BE2C (cell line): ENCODE data around the gene COG2.

ENCODE experiments used
- DNase-seq: peaks from one replicate; pipeline ENCODE4 v3.0.0-alpha.2; 2020
- H3K27me3 ChIP-seq: fragments of 250-450 bp; sonication (Bioruptor Pico); 2 replicates; pipeline ENCODE4 v1.5.1; 2020; ENCODE audit warnings: mild to moderate bottlenecking
- H3K36me3 ChIP-seq: fragments of 250-450 bp; sonication (Bioruptor Pico); 2 replicates; pipeline ENCODE4 v1.5.1; 2020; ENCODE audit warnings: mild to moderate bottlenecking
- H3K4me1 ChIP-seq: fragments of 250-450 bp; sonication (Bioruptor Pico); 2 replicates; pipeline ENCODE4 v1.5.1; 2020
- H3K4me3 ChIP-seq: 2 replicates; pipeline ENCODE4 v1.5.1; 2011; ENCODE audit warnings: low read depth, low read length
- H3K9me3 ChIP-seq: fragments of 250-450 bp; sonication (Bioruptor Pico); 2 replicates; pipeline ENCODE4 v1.5.1; 2020
- TF ChIP-seq, protein P1 (sequence below): IDR thresholded peaks from 2 replicates; pipeline ENCODE4 v1.5.1; 2012; ENCODE audit warnings: mild to moderate bottlenecking, low read depth, low read length

COG2 gene

DNA sequence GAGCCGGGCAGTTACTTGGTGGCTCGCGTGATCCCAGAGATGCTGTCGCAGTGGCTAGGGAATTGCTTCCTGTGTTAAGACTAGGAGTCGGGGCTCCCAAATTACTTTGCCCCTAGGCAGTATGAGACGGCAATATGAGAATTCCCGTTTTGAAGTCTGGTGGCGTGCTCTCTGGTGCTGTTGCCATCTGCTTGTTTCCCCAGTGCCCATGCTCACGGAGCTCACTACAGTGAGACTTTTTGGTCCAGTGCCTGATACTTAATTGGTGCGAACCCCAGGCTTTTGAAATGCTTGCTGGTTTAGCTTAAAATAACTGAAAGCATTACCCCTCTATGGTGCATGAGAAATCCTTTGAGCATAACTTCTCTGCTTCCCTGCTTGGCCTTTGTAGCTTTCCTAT lies 49.3 kb downstream of the COG2 start:
- H3K36me3 ChIP-seq, result peaks cover 45% of the 10 kb centered on the region
- no peaks in the 10 kb centered on the region for H3K9me3 ChIP-seq
- no peak overlapping the region for H3K4me3 ChIP-seq
- no peaks in the 10 kb centered on the region for H3K4me1 ChIP-seq
- H3K27me3 ChIP-seq, result no peaks in the 10 kb centered on the region
- TF ChIP-seq, protein P1, sequence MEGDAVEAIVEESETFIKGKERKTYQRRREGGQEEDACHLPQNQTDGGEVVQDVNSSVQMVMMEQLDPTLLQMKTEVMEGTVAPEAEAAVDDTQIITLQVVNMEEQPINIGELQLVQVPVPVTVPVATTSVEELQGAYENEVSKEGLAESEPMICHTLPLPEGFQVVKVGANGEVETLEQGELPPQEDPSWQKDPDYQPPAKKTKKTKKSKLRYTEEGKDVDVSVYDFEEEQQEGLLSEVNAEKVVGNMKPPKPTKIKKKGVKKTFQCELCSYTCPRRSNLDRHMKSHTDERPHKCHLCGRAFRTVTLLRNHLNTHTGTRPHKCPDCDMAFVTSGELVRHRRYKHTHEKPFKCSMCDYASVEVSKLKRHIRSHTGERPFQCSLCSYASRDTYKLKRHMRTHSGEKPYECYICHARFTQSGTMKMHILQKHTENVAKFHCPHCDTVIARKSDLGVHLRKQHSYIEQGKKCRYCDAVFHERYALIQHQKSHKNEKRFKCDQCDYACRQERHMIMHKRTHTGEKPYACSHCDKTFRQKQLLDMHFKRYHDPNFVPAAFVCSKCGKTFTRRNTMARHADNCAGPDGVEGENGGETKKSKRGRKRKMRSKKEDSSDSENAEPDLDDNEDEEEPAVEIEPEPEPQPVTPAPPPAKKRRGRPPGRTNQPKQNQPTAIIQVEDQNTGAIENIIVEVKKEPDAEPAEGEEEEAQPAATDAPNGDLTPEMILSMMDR, result no peak
- DNase-seq, result no peak

DNA sequence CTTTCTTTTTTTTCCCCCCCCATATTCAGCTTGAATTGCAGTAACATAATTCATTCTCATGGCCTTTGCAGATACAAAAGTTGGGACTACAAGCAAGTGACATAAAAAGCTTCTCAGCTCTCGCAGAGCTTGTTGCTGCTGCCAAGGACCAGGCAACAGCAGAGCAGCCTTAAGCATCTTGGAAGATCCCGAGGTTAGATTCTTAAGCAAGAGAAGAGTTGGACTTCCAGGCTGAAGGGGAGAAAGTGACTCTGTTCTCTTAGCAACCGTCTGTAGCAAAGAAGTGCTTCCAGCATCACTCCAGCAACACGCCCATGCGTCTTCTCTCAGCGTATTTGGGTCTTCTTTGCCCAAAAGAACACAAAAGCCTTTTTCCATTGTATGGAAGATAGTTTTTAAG lies 50.9 kb downstream of the COG2 start:
- no peak overlapping the region for H3K4me3 ChIP-seq
- no peak for DNase-seq
- TF ChIP-seq, protein P1, result no peak
- H3K36me3 ChIP-seq, result peaks cover 35% of the 10 kb centered on the region
- no peaks in the 10 kb centered on the region for H3K9me3 ChIP-seq
- H3K4me1 ChIP-seq, result no peaks in the 10 kb centered on the region
- H3K27me3 ChIP-seq, result no peaks in the 10 kb centered on the region

DNA sequence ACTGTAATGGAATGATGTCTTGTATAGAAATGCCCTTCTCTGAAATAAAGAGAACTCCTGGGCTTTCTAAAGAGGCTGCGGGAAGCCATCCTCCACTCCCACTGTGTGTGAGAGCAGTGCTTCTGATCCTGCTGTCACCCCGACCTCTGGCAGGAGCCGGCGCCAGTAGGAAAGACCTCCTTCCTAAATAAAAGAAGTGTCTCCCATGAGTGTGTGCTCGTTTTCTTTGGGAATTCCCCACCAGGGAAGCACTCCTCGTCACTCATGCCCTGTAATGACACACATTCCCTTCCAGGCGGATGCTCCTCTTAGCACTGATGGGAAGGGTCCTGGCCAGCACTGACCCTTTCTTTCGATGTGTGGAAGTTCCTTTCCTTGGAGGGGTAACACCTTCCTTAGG lies 51.5 kb downstream of the COG2 start:
- no peak for DNase-seq
- no peaks in the 10 kb centered on the region for H3K9me3 ChIP-seq
- H3K4me3 ChIP-seq, result no peak overlapping the region
- TF ChIP-seq, protein P1, result no peak
- no peaks in the 10 kb centered on the region for H3K27me3 ChIP-seq
- no peaks in the 10 kb centered on the region for H3K4me1 ChIP-seq
- peaks cover 33% of the 10 kb centered on the region for H3K36me3 ChIP-seq

DNA sequence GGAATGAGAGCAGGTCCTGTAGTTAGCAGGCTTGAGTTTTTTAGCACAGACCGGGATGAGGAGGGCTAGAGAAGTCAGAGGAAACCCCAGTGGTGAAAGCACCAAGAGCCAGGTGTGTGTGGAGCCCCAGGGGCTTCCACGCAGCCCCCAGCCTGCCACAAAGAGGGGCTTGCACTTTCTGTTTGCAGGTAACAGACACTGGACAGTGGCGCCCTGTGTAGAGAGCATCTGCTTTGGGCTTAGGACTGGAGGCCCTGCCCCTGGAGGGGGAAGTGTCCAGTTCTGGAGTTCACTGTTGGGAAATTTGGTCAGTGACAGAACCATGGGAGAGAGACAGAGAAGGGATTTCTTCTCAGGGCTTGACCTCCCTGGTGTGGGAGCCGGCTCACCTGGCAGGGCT lies 52.2 kb downstream of the COG2 start:
- H3K4me1 ChIP-seq, result no peaks in the 10 kb centered on the region

DNA sequence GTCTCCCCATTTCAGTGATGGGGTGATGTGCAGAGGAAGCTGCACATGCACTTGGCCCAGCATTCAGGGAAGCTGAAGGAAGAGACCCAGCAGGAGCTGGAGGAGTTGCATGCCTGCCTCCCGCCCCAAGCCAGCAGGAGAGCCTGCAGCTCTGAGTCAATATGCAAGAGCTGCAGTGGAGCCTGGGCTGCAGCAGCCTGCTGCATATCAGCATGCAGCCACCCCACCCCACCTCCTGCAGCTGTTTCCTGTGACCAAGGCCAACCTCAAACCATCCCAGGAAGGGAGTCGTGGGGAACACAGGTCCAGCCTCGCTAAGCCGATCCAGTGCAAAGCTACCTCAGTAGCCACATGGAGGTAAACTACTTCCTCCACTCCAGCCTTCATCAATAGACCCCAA lies 52.7 kb downstream of the COG2 start:
- Histone ChIP-seq H3K36me3 (peaks cover 21% of the 10 kb centered on the region), H3K4me3 (no peak overlapping the region), H3K27me3 (no peaks in the 10 kb centered on the region), H3K9me3 (no peaks in the 10 kb centered on the region), H3K4me1 (no peaks in the 10 kb centered on the region)
- no peak for DNase-seq
- TF ChIP-seq, protein P1, result no peak

More for the DNA sequence above, 52.2 kb downstream of the COG2 start:
- no peak for DNase-seq
- Histone ChIP-seq H3K9me3 (no peaks in the 10 kb centered on the region), H3K4me3 (no peak overlapping the region), H3K36me3 (peaks cover 26% of the 10 kb centered on the region), H3K27me3 (no peaks in the 10 kb centered on the region)
- TF ChIP-seq, protein P1, result no peak

DNA sequence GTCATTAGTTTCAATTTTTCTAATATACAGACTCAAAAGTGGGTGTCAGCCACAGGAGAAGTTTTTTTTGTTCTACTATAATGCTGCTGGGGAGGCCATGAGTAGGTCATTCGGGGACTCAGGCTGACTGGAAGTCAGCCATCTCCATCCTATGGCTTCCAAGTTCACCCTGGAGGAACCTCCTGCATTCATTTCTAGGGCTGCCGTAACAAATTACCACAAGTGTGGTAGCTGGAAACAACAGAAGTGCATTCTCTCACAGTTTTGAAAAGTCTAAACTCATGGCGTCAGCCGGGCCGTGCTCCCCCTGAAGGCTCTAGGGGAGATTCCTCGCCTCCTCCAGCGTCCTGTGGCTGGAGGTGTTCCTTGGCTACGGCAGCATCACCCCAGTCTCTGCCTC lies 53.9 kb downstream of the COG2 start:
- TF ChIP-seq, protein P1, result no peak
- no peak for DNase-seq
- Histone ChIP-seq H3K4me3 (no peak overlapping the region), H3K27me3 (no peaks in the 10 kb centered on the region), H3K4me1 (no peaks in the 10 kb centered on the region), H3K36me3 (peaks cover 10% of the 10 kb centered on the region), H3K9me3 (no peaks in the 10 kb centered on the region)
